Bladder microvascular endothelial cell (primary cell): Measurements from ENCODE around the gene ACKR3. TPM values are rescaled to one million over a fixed set of nuclear protein-coding genes. Genes with fewer than 3 reads are reported as not detected.

Experiments used
- total RNA-seq: library from RNA; depleted of rRNA; stranded (reverse); fragments of >200 nt; gene quantifications from 2 replicates; pipeline ENCODE4 v1.2.3, GENCODE V29; 2014

ACKR3 gene
- total RNA-seq, result 13.1 and 26.0 TPM in 2 replicates

GRCh38 chr2:236569573-236569973 is at the start of gene ACKR3:
ACKR3 (plus strand) TSS chr2:236569825; CDS start chr2:236580466, 10,641 bp downstream.

